ENCODE measurements around the gene RAB27B. TPM values are rescaled to one million over a fixed set of nuclear protein-coding genes. Genes with fewer than 3 reads are reported as not detected.
"Not testable (repeated sequence)": the region's sequence is repeated elsewhere in the genome, so short reads cannot be mapped to it uniquely, and the experiment has no call there.

Gene RAB27B
- total RNA-seq, 1 donor from 2014 or later = 0.44 TPM

- no peak overlapping the region for H3K4me3 Mint-ChIP-seq
Measured at GRCh38 chr18:54845787-54846186, 17.5 kb downstream of the RAB27B start.

DNA sequence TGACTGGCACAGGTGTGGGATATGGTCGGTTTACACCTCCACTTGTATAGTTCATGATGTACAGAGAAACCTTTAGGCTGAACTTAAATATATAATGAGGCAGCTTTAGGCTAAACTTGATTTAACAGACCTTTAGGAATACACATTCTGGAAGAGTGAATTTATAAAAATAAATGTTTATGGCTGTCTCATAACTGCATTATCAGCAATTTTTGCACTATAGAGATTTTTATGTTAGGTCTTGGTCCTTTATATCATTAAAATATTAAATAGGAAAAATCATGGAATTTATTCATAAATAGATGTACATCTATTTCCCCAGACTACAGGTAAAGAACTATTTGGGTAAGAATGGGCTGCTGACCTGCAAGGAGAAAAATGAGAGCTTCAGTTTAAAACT lies 19.8 kb downstream of the RAB27B start:
- DNase-seq (ENCODE audit: low read depth, low spot score) = no peak
- TF ChIP-seq, protein P1, sequence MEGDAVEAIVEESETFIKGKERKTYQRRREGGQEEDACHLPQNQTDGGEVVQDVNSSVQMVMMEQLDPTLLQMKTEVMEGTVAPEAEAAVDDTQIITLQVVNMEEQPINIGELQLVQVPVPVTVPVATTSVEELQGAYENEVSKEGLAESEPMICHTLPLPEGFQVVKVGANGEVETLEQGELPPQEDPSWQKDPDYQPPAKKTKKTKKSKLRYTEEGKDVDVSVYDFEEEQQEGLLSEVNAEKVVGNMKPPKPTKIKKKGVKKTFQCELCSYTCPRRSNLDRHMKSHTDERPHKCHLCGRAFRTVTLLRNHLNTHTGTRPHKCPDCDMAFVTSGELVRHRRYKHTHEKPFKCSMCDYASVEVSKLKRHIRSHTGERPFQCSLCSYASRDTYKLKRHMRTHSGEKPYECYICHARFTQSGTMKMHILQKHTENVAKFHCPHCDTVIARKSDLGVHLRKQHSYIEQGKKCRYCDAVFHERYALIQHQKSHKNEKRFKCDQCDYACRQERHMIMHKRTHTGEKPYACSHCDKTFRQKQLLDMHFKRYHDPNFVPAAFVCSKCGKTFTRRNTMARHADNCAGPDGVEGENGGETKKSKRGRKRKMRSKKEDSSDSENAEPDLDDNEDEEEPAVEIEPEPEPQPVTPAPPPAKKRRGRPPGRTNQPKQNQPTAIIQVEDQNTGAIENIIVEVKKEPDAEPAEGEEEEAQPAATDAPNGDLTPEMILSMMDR (conservative IDR thresholded peaks at IDR 0.05) = no peak
- Mint-ChIP-seq H3K27me3 (ENCODE audit: low read depth) (no peaks in the 10 kb centered on the region), H3K36me3 (ENCODE audit: low read depth) (no peaks in the 10 kb centered on the region), H3K4me1 (no peaks in the 10 kb centered on the region), H3K4me3 (no peak overlapping the region), H3K27ac (ENCODE audit: unreplicated experiment) (no peak overlapping the region), H3K9me3 (peaks cover 3% of the 10 kb centered on the region)

More at GRCh38 chr18:54845787-54846186, 17.5 kb downstream of the RAB27B start:
- DNase-seq (ENCODE audit: low read depth, low spot score) = no peak
- Mint-ChIP-seq H3K27ac (ENCODE audit: unreplicated experiment) (no peak overlapping the region), H3K27me3 (ENCODE audit: low read depth) (no peaks in the 10 kb centered on the region), H3K9me3 (no peaks in the 10 kb centered on the region), H3K36me3 (ENCODE audit: low read depth) (no peaks in the 10 kb centered on the region), H3K4me1 (no peaks in the 10 kb centered on the region)
- TF ChIP-seq, protein P1 (conservative IDR thresholded peaks at IDR 0.05) = no peak

DNA sequence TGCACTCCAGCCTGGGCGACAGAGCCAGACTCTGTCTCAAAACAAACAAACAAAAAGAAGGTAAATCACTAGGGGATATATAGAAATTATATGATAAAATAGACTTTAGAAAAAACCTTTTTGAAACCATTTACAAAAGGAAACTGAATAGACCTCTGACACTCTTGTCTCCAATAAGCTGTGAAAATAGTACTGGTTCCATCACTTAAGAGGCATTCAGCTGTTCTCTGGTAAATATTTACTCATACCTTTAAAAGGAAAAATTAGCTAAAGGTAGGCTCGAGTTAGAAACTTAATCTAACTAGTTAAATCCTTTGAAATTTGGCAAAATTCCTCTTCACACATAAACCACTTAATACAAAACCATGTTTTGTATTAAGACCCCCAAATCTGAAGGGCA lies 21.4 kb downstream of the RAB27B start:
- Mint-ChIP-seq H3K4me3 (no peak overlapping the region), H3K27me3 (ENCODE audit: low read depth) (no peaks in the 10 kb centered on the region), H3K36me3 (ENCODE audit: low read depth) (no peaks in the 10 kb centered on the region), H3K27ac (ENCODE audit: unreplicated experiment) (no peak overlapping the region), H3K4me1 (no peaks in the 10 kb centered on the region), H3K9me3 (peaks cover 3% of the 10 kb centered on the region)
- TF ChIP-seq, protein P1 (conservative IDR thresholded peaks at IDR 0.05) = no peak
- no peak for DNase-seq (ENCODE audit: low read depth, low spot score)

GRCh38 chr18:54850598-54850997 lies 22.3 kb downstream of the RAB27B start:
- Mint-ChIP-seq H3K4me3 (no peak overlapping the region), H3K27ac (ENCODE audit: unreplicated experiment) (no peak overlapping the region), H3K4me1 (no peaks in the 10 kb centered on the region), H3K36me3 (ENCODE audit: low read depth) (no peaks in the 10 kb centered on the region), H3K27me3 (ENCODE audit: low read depth) (no peaks in the 10 kb centered on the region), H3K9me3 (peaks cover 3% of the 10 kb centered on the region)
- DNase-seq (ENCODE audit: low read depth, low spot score) = no peak
- TF ChIP-seq, protein P1 (conservative IDR thresholded peaks at IDR 0.05) = no peak

GRCh38 chr18:54852780-54853675 lies 24.8 kb downstream of the RAB27B start:
- Mint-ChIP-seq H3K27me3 (ENCODE audit: low read depth) (no peaks in the 10 kb centered on the region), H3K27ac (ENCODE audit: unreplicated experiment) (no peak overlapping the region), H3K4me1 (no peaks in the 10 kb centered on the region), H3K36me3 (ENCODE audit: low read depth) (no peaks in the 10 kb centered on the region), H3K4me3 (no peak overlapping the region), H3K9me3 (peaks cover 3% of the 10 kb centered on the region)
- no peak for DNase-seq (ENCODE audit: low read depth, low spot score)
- TF ChIP-seq, protein P1 (conservative IDR thresholded peaks at IDR 0.05) = no peak

DNA sequence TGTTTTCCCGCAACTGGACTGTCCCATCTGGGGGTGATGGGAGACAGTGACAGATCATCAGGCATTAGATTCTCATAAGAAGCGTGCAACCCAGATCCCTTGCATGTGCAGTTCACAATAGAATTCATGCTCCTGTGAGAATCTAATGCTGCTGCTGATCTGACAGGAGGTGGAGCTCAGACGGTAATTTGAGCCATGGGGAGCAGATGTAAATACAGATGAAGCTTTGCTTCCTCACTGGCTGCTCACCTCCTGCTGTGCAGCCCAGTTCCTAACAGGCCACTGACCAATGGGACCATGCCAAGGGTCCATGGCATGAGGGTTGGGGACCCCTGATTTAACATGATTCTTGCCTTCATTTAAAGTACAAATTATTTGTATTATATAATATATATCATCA lies 26.8 kb downstream of the RAB27B start:
- H3K36me3 Mint-ChIP-seq (ENCODE audit: low read depth); H3K4me1 Mint-ChIP-seq; H3K27me3 Mint-ChIP-seq (ENCODE audit: low read depth); H3K27ac Mint-ChIP-seq (ENCODE audit: unreplicated experiment); H3K4me3 Mint-ChIP-seq; DNase-seq (ENCODE audit: low read depth, low spot score); H3K9me3 Mint-ChIP-seq: not testable (repeated sequence)

All from neural crest cell (in vitro differentiated cells).